Measurements from ENCODE around the gene ATP6V1B1.

ATP6V1B1 gene

GRCh38 chr2:70891572-70892357, 43.9 kb upstream of the ATP6V1B1 start:
- Histone ChIP-seq H3K27ac (ENCODE audit: low read length) (no peak overlapping the region), H4K20me1 (ENCODE audit: insufficient read depth, low read length) (no peaks in the 10 kb centered on the region), H3K36me3 (replicated peaks; ENCODE audit: low read depth, low read length) (no peaks in the 10 kb centered on the region), H3K4me3 (ENCODE audit: low read length) (no peak overlapping the region), H3K27me3 (ENCODE audit: low read depth, low read length) (peaks cover 11% of the 10 kb centered on the region; the same call in 1 of the 2 replicates), H3K9me3 (ENCODE audit: insufficient read depth, low read length) (no peaks in the 10 kb centered on the region), H3K79me2 (ENCODE audit: low read length) (no peaks in the 10 kb centered on the region), H3K4me2 (ENCODE audit: low read length) (no peak overlapping the region), H3K4me1 (ENCODE audit: low read length) (no peaks in the 10 kb centered on the region), H3K9ac (ENCODE audit: low read length) (no peak overlapping the region), H2AFZ (ENCODE audit: low read depth, low read length) (no peak overlapping the region)
- no peak for TF ChIP-seq EZH2phosphoT487 (IDR thresholded peaks at IDR 0.05; ENCODE audit: low read depth)
- TF ChIP-seq, protein P1, sequence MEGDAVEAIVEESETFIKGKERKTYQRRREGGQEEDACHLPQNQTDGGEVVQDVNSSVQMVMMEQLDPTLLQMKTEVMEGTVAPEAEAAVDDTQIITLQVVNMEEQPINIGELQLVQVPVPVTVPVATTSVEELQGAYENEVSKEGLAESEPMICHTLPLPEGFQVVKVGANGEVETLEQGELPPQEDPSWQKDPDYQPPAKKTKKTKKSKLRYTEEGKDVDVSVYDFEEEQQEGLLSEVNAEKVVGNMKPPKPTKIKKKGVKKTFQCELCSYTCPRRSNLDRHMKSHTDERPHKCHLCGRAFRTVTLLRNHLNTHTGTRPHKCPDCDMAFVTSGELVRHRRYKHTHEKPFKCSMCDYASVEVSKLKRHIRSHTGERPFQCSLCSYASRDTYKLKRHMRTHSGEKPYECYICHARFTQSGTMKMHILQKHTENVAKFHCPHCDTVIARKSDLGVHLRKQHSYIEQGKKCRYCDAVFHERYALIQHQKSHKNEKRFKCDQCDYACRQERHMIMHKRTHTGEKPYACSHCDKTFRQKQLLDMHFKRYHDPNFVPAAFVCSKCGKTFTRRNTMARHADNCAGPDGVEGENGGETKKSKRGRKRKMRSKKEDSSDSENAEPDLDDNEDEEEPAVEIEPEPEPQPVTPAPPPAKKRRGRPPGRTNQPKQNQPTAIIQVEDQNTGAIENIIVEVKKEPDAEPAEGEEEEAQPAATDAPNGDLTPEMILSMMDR (IDR thresholded peaks at IDR 0.05; ENCODE audit: low read depth, low read length) = no peak

GRCh38 chr2:70892750-70893149, 43.0 kb upstream of the ATP6V1B1 start:
- Histone ChIP-seq H4K20me1 (ENCODE audit: insufficient read depth, low read length) (no peaks in the 10 kb centered on the region), H3K27me3 (ENCODE audit: low read depth, low read length) (peaks cover 11% of the 10 kb centered on the region; the same call in 1 of the 2 replicates)
- no peak for TF ChIP-seq EZH2phosphoT487 (IDR thresholded peaks at IDR 0.05; ENCODE audit: low read depth)
- TF ChIP-seq, protein P1 (IDR thresholded peaks at IDR 0.05; ENCODE audit: low read depth, low read length) = no peak

DNA sequence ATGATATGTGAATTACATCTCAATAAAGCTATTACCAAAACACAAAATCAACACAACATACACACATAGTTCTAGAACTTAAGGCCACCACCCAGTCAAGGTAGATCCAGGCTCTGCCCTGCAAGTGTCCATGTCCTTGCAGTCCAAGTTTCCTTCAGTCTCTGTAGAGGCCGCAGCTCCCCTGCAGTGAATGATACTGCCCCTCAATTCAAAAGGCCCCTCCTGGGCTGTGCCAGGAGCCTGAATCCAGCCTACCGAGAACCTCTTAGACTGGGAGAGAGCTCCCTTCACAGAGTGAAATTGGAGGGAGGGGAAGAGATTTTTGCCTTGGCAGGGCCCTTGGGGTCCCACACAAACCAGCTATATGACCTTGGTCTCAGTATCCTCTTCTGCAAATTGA, 42.5 kb upstream of the ATP6V1B1 start:
- Histone ChIP-seq H3K9ac (ENCODE audit: low read length) (no peak overlapping the region), H3K79me2 (ENCODE audit: low read length) (no peaks in the 10 kb centered on the region), H2AFZ (ENCODE audit: low read depth, low read length) (no peak overlapping the region), H3K27me3 (ENCODE audit: low read depth, low read length) (peaks cover 11% of the 10 kb centered on the region; the same call in 1 of the 2 replicates), H3K36me3 (replicated peaks; ENCODE audit: low read depth, low read length) (no peaks in the 10 kb centered on the region), H4K20me1 (ENCODE audit: insufficient read depth, low read length) (no peaks in the 10 kb centered on the region), H3K4me2 (ENCODE audit: low read length) (no peak overlapping the region), H3K27ac (ENCODE audit: low read length) (no peak overlapping the region), H3K4me3 (ENCODE audit: low read length) (no peak overlapping the region), H3K4me1 (ENCODE audit: low read length) (no peaks in the 10 kb centered on the region), H3K9me3 (ENCODE audit: insufficient read depth, low read length) (no peaks in the 10 kb centered on the region)
- TF ChIP-seq, protein P1 (IDR thresholded peaks at IDR 0.05; ENCODE audit: low read depth, low read length) = no peak
- no peak for TF ChIP-seq EZH2phosphoT487 (IDR thresholded peaks at IDR 0.05; ENCODE audit: low read depth)

More at GRCh38 chr2:70892750-70893149, 43.0 kb upstream of the ATP6V1B1 start:
- Histone ChIP-seq H3K4me2 (ENCODE audit: low read length) (no peak overlapping the region), H3K79me2 (ENCODE audit: low read length) (no peaks in the 10 kb centered on the region), H3K36me3 (replicated peaks; ENCODE audit: low read depth, low read length) (no peaks in the 10 kb centered on the region), H3K4me1 (ENCODE audit: low read length) (no peaks in the 10 kb centered on the region), H3K9ac (ENCODE audit: low read length) (no peak overlapping the region), H3K9me3 (ENCODE audit: insufficient read depth, low read length) (no peaks in the 10 kb centered on the region), H2AFZ (ENCODE audit: low read depth, low read length) (no peak overlapping the region), H3K27ac (ENCODE audit: low read length) (no peak overlapping the region), H3K4me3 (ENCODE audit: low read length) (no peak overlapping the region)

GRCh38 chr2:70894765-70895164, 40.9 kb upstream of the ATP6V1B1 start:
- Histone ChIP-seq H4K20me1 (ENCODE audit: insufficient read depth, low read length) (no peaks in the 10 kb centered on the region), H2AFZ (ENCODE audit: low read depth, low read length) (no peak overlapping the region), H3K4me3 (ENCODE audit: low read length) (no peak overlapping the region), H3K9me3 (ENCODE audit: insufficient read depth, low read length) (no peaks in the 10 kb centered on the region), H3K9ac (ENCODE audit: low read length) (no peak overlapping the region), H3K4me1 (ENCODE audit: low read length) (no peaks in the 10 kb centered on the region), H3K4me2 (ENCODE audit: low read length) (no peak overlapping the region), H3K27me3 (ENCODE audit: low read depth, low read length) (peaks cover 11% of the 10 kb centered on the region; the same call in 1 of the 2 replicates), H3K36me3 (replicated peaks; ENCODE audit: low read depth, low read length) (no peaks in the 10 kb centered on the region), H3K27ac (ENCODE audit: low read length) (no peak overlapping the region), H3K79me2 (ENCODE audit: low read length) (no peaks in the 10 kb centered on the region)
- no peak for TF ChIP-seq EZH2phosphoT487 (IDR thresholded peaks at IDR 0.05; ENCODE audit: low read depth)
- TF ChIP-seq, protein P1 (IDR thresholded peaks at IDR 0.05; ENCODE audit: low read depth, low read length) = no peak

Measured in OCI-LY3 (cell line).